CD14-positive monocyte (primary cell): ENCODE data around the gene KXD1. TPM values are rescaled to one million over a fixed set of nuclear protein-coding genes. Genes with fewer than 3 reads are reported as not detected.

ENCODE experiments used
- DNase-seq, 3 donors: peaks; one replicate each; pipeline ENCODE4 v3.0.0-alpha.2; 2011 to 2022
- H2AFZ ChIP-seq: 2 replicates; pipeline ENCODE4 v1.6.0; 2012; ENCODE audit warnings: mild to moderate bottlenecking, low read depth, low read length, inconsistent platforms; ENCODE audit not compliant: insufficient read depth, poor library complexity, severe bottlenecking
- H3K27ac ChIP-seq, 2 donors: 1 replicate in 1 of 2; 2 replicates in 1 of 2; pipeline ENCODE4 v1.5.1; 2012 to 2013; ENCODE audit warnings: low read length in 2 of 2, control low read depth in 1 of 2, inconsistent platforms in 1 of 2, low read depth in 1 of 2, mild to moderate bottlenecking in 1 of 2
- H3K27me3 ChIP-seq, 2 donors: one replicate each; pipeline versions ENCODE4 v1.6.0 to v1.6.1; 2011 to 2013; ENCODE audit warnings: low read length in 2 of 2; ENCODE audit not compliant: control insufficient read depth in 2 of 2, insufficient read depth in 2 of 2
- H3K36me3 ChIP-seq, 2 donors: replicated peaks in 1 of 2; 1 replicate in 1 of 2; 2 replicates in 1 of 2; pipeline versions ENCODE4 v1.5.1 to v1.6.1; 2012 to 2013; ENCODE audit warnings: low read length in 2 of 2, control low read depth in 1 of 2, inconsistent platforms in 1 of 2, mild to moderate bottlenecking in 1 of 2; ENCODE audit not compliant: insufficient read depth in 2 of 2, control insufficient read depth in 1 of 2
- H3K4me1 ChIP-seq, 2 donors: 1 replicate in 1 of 2; 2 replicates in 1 of 2; pipeline versions ENCODE4 v1.5.1 to v1.6.1; 2012 to 2013; ENCODE audit warnings: low read length in 2 of 2, control low read depth in 1 of 2, inconsistent platforms in 1 of 2, mild to moderate bottlenecking in 1 of 2, moderate library complexity in 1 of 2; ENCODE audit not compliant: insufficient read depth in 2 of 2, control insufficient read depth in 1 of 2
- H3K4me2 ChIP-seq: replicated peaks from 2 replicates; pipeline ENCODE3; 2012; ENCODE audit warnings: low read length, moderate library complexity, mild to moderate bottlenecking; ENCODE audit not compliant: poor library complexity, severe bottlenecking; ENCODE audit errors: extremely low read depth
- H3K4me3 ChIP-seq, 3 experiments: fragments of 200-600 bp in 1 of 3; sonication (generic) in 1 of 3; replicated peaks in 1 of 3; 1 replicate in 2 of 3; 2 replicates in 1 of 3; pipeline ENCODE4 v1.5.1; 2011 to 2013; ENCODE audit warnings: low read length in 3 of 3, mild to moderate bottlenecking in 3 of 3, control low read depth in 2 of 3, low read depth in 2 of 3, inconsistent platforms in 1 of 3, moderate library complexity in 1 of 3
- H3K79me2 ChIP-seq: 2 replicates; pipeline ENCODE4 v1.6.0; 2012; ENCODE audit warnings: mild to moderate bottlenecking, control low read depth, inconsistent platforms, low read length, moderate library complexity; ENCODE audit not compliant: insufficient read depth
- H3K9ac ChIP-seq: 2 replicates; pipeline ENCODE4 v1.6.0; 2017; ENCODE audit warnings: low read length, mild to moderate bottlenecking; ENCODE audit not compliant: insufficient read depth, poor library complexity, severe bottlenecking
- H3K9me3 ChIP-seq, 2 donors: replicated peaks in 1 of 2; 1 replicate in 1 of 2; 2 replicates in 1 of 2; pipeline versions ENCODE4 v1.5.1 to v1.6.1; 2012 to 2013; ENCODE audit warnings: low read length in 2 of 2, control low read depth in 1 of 2; ENCODE audit not compliant: control insufficient read depth in 1 of 2, insufficient read depth in 1 of 2
- H4K20me1 ChIP-seq: 2 replicates; pipeline ENCODE4 v1.6.0; 2012; ENCODE audit warnings: mild to moderate bottlenecking, low read length, control low read depth, moderate library complexity; ENCODE audit not compliant: insufficient read depth
- H3K27ac Mint-ChIP-seq, 7 donors: one replicate each; pipeline ENCODE4 v1.8.0; 2020; ENCODE audit warnings: mild to moderate bottlenecking in 7 of 7, mixed read lengths in 7 of 7, moderate library complexity in 6 of 7, inconsistent platforms in 2 of 7
- H3K27me3 Mint-ChIP-seq, 3 donors: one replicate each; pipeline ENCODE4 v1.8.0; 2021 to 2022; ENCODE audit warnings: low read depth in 3 of 3, mild to moderate bottlenecking in 3 of 3, mixed read lengths in 3 of 3, moderate library complexity in 3 of 3, inconsistent platforms in 1 of 3
- H3K36me3 Mint-ChIP-seq, 2 donors: one replicate each; pipeline ENCODE4 v1.8.0; 2020; ENCODE audit warnings: mixed read lengths in 2 of 2, inconsistent platforms in 1 of 2, mild to moderate bottlenecking in 1 of 2
- H3K4me1 Mint-ChIP-seq: one replicate; pipeline ENCODE4 v1.8.0; 2020; ENCODE audit warnings: mild to moderate bottlenecking, mixed read lengths
- H3K4me3 Mint-ChIP-seq, 2 donors: one replicate each; pipeline ENCODE4 v1.8.0; 2020; ENCODE audit warnings: mild to moderate bottlenecking in 2 of 2, mixed read lengths in 2 of 2, moderate library complexity in 1 of 2
- H3K9me3 Mint-ChIP-seq, 7 donors: one replicate each; pipeline ENCODE4 v1.8.0; 2020 to 2022; ENCODE audit warnings: mixed read lengths in 7 of 7, mild to moderate bottlenecking in 6 of 7, moderate library complexity in 6 of 7, inconsistent platforms in 2 of 7
- WGBS: methylation state at CpG from one replicate; pipeline ENCODE4 v1.1.5; 2013; ENCODE audit warnings: missing lambda C conversion rate; ENCODE audit not compliant: insufficient coverage; 5-methylcytosine and 5-hydroxymethylcytosine counted together
- intact Hi-C, 2 donors: fragments of 100-400 bp; cut with micrococcal nuclease; formaldehyde crosslinking; loops; one replicate each; pipeline versions ENCODE4 v1.15.0 to v1.15.1; 2023
- polyA plus RNA-seq, 3 donors: library from polyadenylated mRNA; depleted of rRNA in 1 of 3; unstranded in 2 of 3; stranded (reverse) in 1 of 3; fragments of 300-500 nt in 2 of 3; fragments of >200 nt in 1 of 3; fragmentation: Illumina TruSeq in 2 of 3; gene quantifications; 1 replicate in 2 of 3; 2 replicates in 1 of 3; pipeline ENCODE4 v1.2.3, GENCODE V29; 2012 to 2021
- TF ChIP-seq, protein P1 (sequence below): fragments of 200-600 bp; IDR thresholded peaks from one replicate; pipeline ENCODE4 v1.8.0; 2022; ENCODE audit warnings: antibody characterized with exemption, mild to moderate bottlenecking

Gene KXD1
- polyA plus RNA-seq, 3 donors = 74.4 to 194 (median 87.9) TPM

GRCh38 chr19:18532168-18532890 lies 25.3 kb upstream of the KXD1 start:
- H3K27ac ChIP-seq = no peak overlapping the region
- intact Hi-C loops = no loop called here
- no peaks in the 10 kb centered on the region for H3K4me1 ChIP-seq
- no peaks in the 10 kb centered on the region for H3K27me3 ChIP-seq
- H3K27ac Mint-ChIP-seq = peak overlapping the region in 2 of 7 donors; percentile 27 to 70
- 98% methylated on average over 19 of the region's 22 CpGs for WGBS
- H3K4me3 Mint-ChIP-seq = no peak overlapping the region
- no peaks in the 10 kb centered on the region for H4K20me1 ChIP-seq
- no peak overlapping the region for H2AFZ ChIP-seq
- DNase-seq = no peak
- no peak overlapping the region for H3K9ac ChIP-seq
- peaks cover 0 to 4% (median 0%) of the 10 kb centered on the region in 7 donors for H3K9me3 Mint-ChIP-seq
- TF ChIP-seq, protein P1, sequence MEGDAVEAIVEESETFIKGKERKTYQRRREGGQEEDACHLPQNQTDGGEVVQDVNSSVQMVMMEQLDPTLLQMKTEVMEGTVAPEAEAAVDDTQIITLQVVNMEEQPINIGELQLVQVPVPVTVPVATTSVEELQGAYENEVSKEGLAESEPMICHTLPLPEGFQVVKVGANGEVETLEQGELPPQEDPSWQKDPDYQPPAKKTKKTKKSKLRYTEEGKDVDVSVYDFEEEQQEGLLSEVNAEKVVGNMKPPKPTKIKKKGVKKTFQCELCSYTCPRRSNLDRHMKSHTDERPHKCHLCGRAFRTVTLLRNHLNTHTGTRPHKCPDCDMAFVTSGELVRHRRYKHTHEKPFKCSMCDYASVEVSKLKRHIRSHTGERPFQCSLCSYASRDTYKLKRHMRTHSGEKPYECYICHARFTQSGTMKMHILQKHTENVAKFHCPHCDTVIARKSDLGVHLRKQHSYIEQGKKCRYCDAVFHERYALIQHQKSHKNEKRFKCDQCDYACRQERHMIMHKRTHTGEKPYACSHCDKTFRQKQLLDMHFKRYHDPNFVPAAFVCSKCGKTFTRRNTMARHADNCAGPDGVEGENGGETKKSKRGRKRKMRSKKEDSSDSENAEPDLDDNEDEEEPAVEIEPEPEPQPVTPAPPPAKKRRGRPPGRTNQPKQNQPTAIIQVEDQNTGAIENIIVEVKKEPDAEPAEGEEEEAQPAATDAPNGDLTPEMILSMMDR = no peak
- H3K36me3 Mint-ChIP-seq = peaks cover 40 to 60% of the 10 kb centered on the region in 2 donors
- no peak overlapping the region for H3K4me3 ChIP-seq
- H3K27me3 Mint-ChIP-seq = no peaks in the 10 kb centered on the region
- H3K79me2 ChIP-seq = no peaks in the 10 kb centered on the region
- H3K9me3 ChIP-seq = no peaks in the 10 kb centered on the region
- no peak overlapping the region for H3K4me2 ChIP-seq
- peaks cover 36 to 51% of the 10 kb centered on the region in 2 donors for H3K36me3 ChIP-seq
- no peaks in the 10 kb centered on the region for H3K4me1 Mint-ChIP-seq

- H2AFZ ChIP-seq = no peak overlapping the region
- no peaks in the 10 kb centered on the region for H3K9me3 ChIP-seq
- Mint-ChIP-seq H3K4me3 (no peak overlapping the region), H3K9me3 (peaks cover 0 to 4% (median 0%) of the 10 kb centered on the region in 7 donors), H3K27me3 (no peaks in the 10 kb centered on the region), H3K4me1 (no peaks in the 10 kb centered on the region), H3K36me3 (peaks cover 47 to 68% of the 10 kb centered on the region in 2 donors), H3K27ac (peak overlapping the region in 1 of 7 donors; percentile 58)
- H3K27me3 ChIP-seq = no peaks in the 10 kb centered on the region
- no peak overlapping the region for H3K9ac ChIP-seq
- no peak overlapping the region for H3K27ac ChIP-seq
- peaks cover 43 to 59% of the 10 kb centered on the region in 2 donors for H3K36me3 ChIP-seq
- H3K4me2 ChIP-seq = no peak overlapping the region
- TF ChIP-seq, protein P1 = no peak
- no peaks in the 10 kb centered on the region for H4K20me1 ChIP-seq
- no peaks in the 10 kb centered on the region for H3K4me1 ChIP-seq
- H3K79me2 ChIP-seq = no peaks in the 10 kb centered on the region
- H3K4me3 ChIP-seq = no peak overlapping the region
- intact Hi-C loops = no loop called here
- no peak for DNase-seq
- 94% methylated on average over 4 of the region's 4 CpGs for WGBS
Measured at GRCh38 chr19:18533058-18533457, 24.6 kb upstream of the KXD1 start.
